Uterus (tissue), 2 donors: Measurements from ENCODE around the gene PRKAR1A.

Source experiments
- CTCF ChIP-seq, 4 experiments: fragments of 200-600 bp in 2 of 4; fragments of 450-650 bp in 2 of 4; sonication (generic) in 2 of 4; IDR thresholded peaks; one replicate each; pipeline ENCODE4 v1.5.1; 2016 to 2019; ENCODE audit warnings: antibody characterized with exemption in 4 of 4, mild to moderate bottlenecking in 2 of 4, moderate library complexity in 1 of 4
- POLR2A ChIP-seq, 2 donors: fragments of 450-650 bp; IDR thresholded peaks; one replicate each; pipeline ENCODE4 v1.6.1; 2016; ENCODE audit warnings: antibody characterized with exemption in 2 of 2, mild to moderate bottlenecking in 1 of 2, moderate library complexity in 1 of 2

- no peak for TF ChIP-seq CTCF (IDR thresholded peaks at IDR 0.05)
- no peak for TF ChIP-seq POLR2A (IDR thresholded peaks at IDR 0.05)
These were observed 1.7 kb downstream of the PRKAR1A start for GRCh38 chr17:68513932-68514331.
